ENCODE measurements around the gene EEF2.

The EEF2 gene

DNA sequence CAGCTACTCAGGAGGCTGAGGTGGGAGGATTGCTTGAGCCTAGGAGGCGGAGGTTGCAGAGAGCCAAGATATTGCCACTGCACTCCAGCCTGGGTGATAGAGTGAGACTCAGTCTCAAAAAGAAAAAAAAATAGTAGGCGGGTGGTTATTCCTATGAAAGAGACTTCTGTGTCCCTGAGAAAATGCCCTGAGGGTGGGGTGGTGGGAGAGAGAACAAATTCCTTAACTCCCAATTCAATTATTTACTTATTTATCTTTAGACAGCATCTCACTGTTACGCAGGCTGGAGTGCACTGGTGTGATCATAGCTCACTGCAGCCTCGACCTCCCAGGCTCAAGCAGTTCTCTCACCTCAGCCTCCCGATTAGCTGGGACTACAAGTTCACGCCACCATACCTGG is 10.3 kb upstream of the EEF2 start:
- Histone ChIP-seq H3K4me1 (peaks cover 5 to 12% (median 9%) of the 10 kb centered on the region in 10 experiments; a peak in 17 of 20 replicates), H3K4me3 (no peak overlapping the region), H4K20me1 (no peaks in the 10 kb centered on the region), H3K36me3 (no peaks in the 10 kb centered on the region), H3K27me3 (no peaks in the 10 kb centered on the region), H3K9ac (no peak overlapping the region), H3K4me2 (no peak overlapping the region), H3K27ac (no peak overlapping the region), H3K9me3 (replicated peaks in 1 of 11) (no peaks in the 10 kb centered on the region)
- TF ChIP-seq Cebpa-rat (IDR thresholded peaks at IDR 0.05) = no peak

DNA sequence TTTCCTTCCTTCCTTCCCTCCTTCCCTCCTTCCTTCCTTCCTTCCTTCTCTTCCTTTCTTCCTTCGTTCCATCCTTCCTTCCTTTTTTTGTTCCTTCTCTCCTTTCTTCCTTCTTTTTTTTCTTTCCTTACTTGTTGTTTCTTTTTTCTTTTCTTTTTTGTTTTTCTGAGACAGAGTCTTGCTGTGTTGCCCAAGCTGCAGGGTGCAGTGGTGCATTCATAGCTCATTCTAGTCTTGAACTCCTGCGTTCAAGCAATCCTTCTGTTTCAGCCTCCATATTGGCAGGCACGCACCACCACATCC is 5.5 kb upstream of the EEF2 start:
- no peak overlapping the region for H3K4me3 ChIP-seq
- peak overlapping the region in 2 of 11 experiments; percentile 6 to 73; a peak in 2 of 22 replicates for H3K4me2 ChIP-seq
- no peaks in the 10 kb centered on the region for H3K9me3 ChIP-seq (replicated peaks in 1 of 11)
- H3K9ac ChIP-seq = no peak overlapping the region
- no peaks in the 10 kb centered on the region for H4K20me1 ChIP-seq
- no peaks in the 10 kb centered on the region for H3K27me3 ChIP-seq
- peak overlapping the region in 9 of 11 experiments; percentile 31 to 73 (median 62); a peak in 13 of 22 replicates for H3K27ac ChIP-seq
- no peaks in the 10 kb centered on the region for H3K36me3 ChIP-seq
- TF ChIP-seq Cebpa-rat (IDR thresholded peaks at IDR 0.05) = no peak
- peaks cover 15 to 35% (median 26%) of the 10 kb centered on the region in 10 experiments for H3K4me1 ChIP-seq

DNA sequence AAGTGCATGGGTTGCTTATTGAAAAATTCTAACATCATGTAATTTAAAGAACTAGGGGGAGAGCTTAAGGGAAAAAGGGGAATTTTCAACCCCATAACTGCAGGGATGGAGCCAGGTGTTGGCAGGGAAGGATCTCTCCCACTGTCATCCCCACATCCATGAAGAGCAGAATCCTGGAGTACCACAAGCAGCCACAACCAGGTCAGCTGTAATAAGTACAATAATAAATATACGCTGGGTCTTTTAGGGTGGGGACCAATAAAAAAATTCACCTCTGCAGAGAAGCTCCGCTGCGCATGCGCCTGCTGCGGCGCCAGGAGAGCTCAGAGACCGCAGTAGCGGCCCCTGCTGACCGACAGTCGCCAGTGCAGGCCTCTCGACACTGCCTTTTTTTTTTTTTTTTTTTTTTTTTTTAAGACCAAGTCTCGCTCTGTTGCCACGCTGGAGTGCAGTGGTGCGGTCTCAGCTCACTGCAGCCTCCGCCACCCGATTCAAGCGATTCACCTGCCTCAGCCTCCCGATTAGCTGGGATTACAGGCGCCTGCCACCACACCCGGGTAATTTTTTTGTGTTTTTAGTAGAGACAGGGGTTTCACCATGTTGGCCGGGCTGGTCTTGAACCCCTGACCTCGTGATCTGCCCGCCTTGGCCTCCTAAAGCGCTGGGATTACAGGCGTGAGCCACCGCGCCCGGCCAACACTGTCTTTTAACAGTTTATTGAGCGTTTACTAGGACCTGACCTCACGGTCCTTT is 2.5 kb upstream of the EEF2 start:
- Histone ChIP-seq H3K27me3 (no peaks in the 10 kb centered on the region), H3K4me3 (peak overlapping the region; percentile 24 to 100 (median 98); a peak in 18 of 20 replicates), H3K4me2 (peak overlapping the region; percentile 84 to 100 (median 97)), H3K9me3 (replicated peaks in 1 of 11) (no peaks in the 10 kb centered on the region; a peak in 1 of 22 replicates), H3K4me1 (peaks cover 27 to 51% (median 41%) of the 10 kb centered on the region in 10 experiments), H4K20me1 (peaks cover 23 to 24% (median 24%) of the 10 kb centered on the region in 11 experiments), H3K27ac (peak overlapping the region in 8 of 11 experiments; percentile 19 to 98 (median 77); a peak in 13 of 22 replicates), H3K9ac (peak overlapping the region in 10 of 11 experiments; percentile 7 to 100 (median 97); a peak in 16 of 22 replicates), H3K36me3 (peaks cover 19 to 21% (median 20%) of the 10 kb centered on the region in 11 experiments)
- TF ChIP-seq Cebpa-rat (IDR thresholded peaks at IDR 0.05) = no peak

DNA sequence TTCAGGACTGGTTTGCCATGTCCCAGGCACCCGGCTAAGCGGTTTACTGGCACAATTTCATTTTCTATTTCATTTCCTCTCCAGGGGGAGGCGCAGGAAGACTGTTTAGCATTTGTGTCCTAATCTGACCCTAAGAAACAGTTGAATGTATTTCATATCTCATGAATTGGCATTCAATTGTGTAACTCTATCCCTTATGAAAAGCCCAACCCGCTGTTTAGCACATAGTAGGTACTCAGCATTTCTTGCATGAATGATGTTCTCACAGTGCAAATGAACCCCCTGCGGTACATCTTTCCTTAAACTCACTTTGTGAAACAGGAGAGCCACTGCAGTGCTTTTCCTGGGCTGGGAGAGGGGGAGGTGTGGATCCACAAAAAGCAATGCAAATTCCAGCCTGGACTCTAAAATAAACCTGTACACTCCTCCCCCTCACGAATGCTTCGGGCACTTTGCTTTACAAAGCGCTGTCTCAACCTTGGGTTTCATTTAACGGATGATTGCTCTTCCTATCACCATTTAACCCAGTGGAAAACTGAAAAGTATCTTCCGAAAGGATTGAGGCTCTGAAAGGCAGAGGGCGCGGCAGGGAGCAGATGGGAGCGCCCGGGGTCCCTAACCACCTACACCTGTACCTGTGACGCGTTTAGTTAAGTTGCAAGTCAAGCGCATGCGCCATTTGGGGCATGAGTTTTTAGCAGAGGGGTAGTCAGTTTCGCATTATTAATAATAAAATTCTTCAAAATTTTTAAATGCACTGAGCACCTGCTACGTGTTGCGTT is 1.2 kb upstream of the EEF2 start:
- Histone ChIP-seq H3K4me3 (peak overlapping the region; percentile 88 to 100 (median 100)), H3K9ac (peak overlapping the region; percentile 97 to 100 (median 98)), H4K20me1 (peaks cover 36 to 38% (median 37%) of the 10 kb centered on the region in 11 experiments), H3K9me3 (replicated peaks in 1 of 11) (no peaks in the 10 kb centered on the region; a peak in 1 of 22 replicates), H3K4me1 (peaks cover 41 to 64% (median 54%) of the 10 kb centered on the region in 10 experiments), H3K36me3 (peaks cover 32 to 34% (median 33%) of the 10 kb centered on the region in 11 experiments), H3K4me2 (peak overlapping the region; percentile 84 to 100 (median 97)), H3K27ac (peak overlapping the region; percentile 11 to 99 (median 98); a peak in 21 of 22 replicates), H3K27me3 (no peaks in the 10 kb centered on the region)
- TF ChIP-seq Cebpa-rat (IDR thresholded peaks at IDR 0.05) = peak in 4 of 11 experiments; percentile 11 to 86 (median 32); a peak in 6 of 22 replicates

DNA sequence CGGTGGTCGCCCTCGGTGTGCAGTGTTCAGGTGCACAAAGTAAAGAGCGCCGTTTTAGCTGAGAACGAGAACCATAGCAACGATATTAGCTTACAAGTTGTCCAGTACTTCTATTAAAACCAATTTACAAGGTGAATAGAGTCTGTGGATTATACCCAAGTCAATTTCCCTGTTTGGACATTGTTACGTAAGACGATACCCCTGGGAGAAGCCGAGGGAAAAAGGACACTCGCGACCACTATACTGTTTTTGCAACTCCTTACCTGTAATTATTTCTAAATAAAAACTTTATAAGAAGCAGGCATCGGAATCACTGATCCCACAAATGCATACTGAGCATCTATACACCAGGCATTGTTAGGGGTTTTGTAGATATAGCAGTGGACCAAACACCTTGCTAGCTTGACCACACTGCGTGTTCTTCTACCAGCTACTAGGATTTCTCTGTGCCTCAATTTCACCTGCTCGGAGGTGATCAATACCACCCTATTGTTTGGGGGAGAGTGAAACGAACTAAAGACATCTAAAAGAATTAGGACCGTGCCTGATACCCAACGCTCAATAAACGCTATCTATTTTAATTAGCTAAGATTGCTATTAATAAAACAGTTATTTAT is 488 bp upstream of the EEF2 start:
- peak overlapping the region; percentile 88 to 100 (median 100) for H3K4me3 ChIP-seq
- peak overlapping the region; percentile 84 to 100 (median 97) for H3K4me2 ChIP-seq
- peaks cover 48 to 70% (median 61%) of the 10 kb centered on the region in 10 experiments for H3K4me1 ChIP-seq
- no peaks in the 10 kb centered on the region for H3K27me3 ChIP-seq
- TF ChIP-seq Cebpa-rat (IDR thresholded peaks at IDR 0.05) = no peak
- H4K20me1 ChIP-seq = peaks cover 43 to 45% (median 44%) of the 10 kb centered on the region in 11 experiments
- H3K9ac ChIP-seq = peak overlapping the region; percentile 97 to 100 (median 98); a peak in 21 of 22 replicates
- peaks cover 39 to 41% (median 40%) of the 10 kb centered on the region in 11 experiments for H3K36me3 ChIP-seq
- H3K27ac ChIP-seq = peak overlapping the region in 10 of 11 experiments; percentile 95 to 99 (median 98); a peak in 21 of 22 replicates
- H3K9me3 ChIP-seq (replicated peaks in 1 of 11) = no peaks in the 10 kb centered on the region; a peak in 1 of 22 replicates

DNA sequence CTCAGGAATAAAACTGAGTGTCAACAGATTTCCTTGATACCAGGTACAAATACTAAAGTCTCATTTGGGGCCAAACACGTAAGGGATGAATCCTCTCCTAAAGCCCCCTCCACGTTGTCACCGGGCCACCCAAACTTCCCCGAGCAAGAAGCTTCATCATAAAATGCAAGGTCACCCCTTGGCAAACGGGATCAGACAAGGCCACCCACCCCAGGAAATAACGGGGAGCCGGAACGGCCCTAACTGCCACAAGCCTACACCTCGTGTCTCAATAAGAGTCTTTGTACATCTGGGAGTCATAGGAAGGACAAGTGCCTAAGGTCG is 717 bp downstream of the EEF2 start:
- no peak for TF ChIP-seq Cebpa-rat (IDR thresholded peaks at IDR 0.05)
- H3K9me3 ChIP-seq (replicated peaks in 1 of 11) = no peaks in the 10 kb centered on the region; a peak in 1 of 22 replicates

DNA sequence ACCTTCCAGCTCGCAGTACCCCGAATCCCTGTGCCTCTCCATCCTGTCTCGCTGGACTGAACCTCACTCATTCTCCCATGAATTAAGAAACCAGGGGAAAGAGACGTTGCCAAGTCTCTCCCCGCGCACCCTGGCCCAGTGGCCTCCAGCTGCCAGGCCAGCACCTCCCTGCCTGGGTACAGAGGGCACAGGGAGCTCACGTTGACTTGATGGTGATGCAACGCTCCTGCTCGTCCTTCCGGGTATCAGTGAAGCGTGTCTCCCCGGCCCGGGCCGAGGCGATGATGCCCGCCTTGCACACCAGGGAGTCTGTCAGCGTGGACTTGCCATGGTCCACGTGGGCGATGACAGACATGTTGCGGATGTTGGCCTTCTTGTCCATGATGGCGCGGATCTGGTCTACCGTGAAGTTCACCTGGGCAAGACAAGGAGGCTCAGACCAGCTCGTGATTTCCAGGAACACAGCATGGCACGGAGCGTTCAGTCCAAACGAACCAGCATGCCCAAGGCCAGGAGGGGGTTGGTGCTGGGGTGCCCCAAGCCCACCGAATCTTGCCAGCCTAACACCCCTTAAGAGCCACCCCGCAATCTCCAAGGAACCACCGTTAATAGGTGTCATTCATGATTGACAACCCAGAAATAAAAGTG is 1.2 kb downstream of the EEF2 start:
- Histone ChIP-seq H3K36me3 (peaks cover 56 to 58% (median 57%) of the 10 kb centered on the region in 11 experiments), H3K27ac (peak overlapping the region; percentile 91 to 99 (median 98)), H3K9me3 (replicated peaks in 1 of 11) (no peaks in the 10 kb centered on the region; a peak in 1 of 22 replicates), H3K27me3 (no peaks in the 10 kb centered on the region), H3K4me2 (peak overlapping the region; percentile 92 to 100 (median 99)), H3K4me3 (peak overlapping the region; percentile 88 to 100 (median 100)), H4K20me1 (peaks cover 60 to 62% (median 61%) of the 10 kb centered on the region in 11 experiments), H3K4me1 (peaks cover 65 to 77% (median 73%) of the 10 kb centered on the region in 10 experiments), H3K9ac (peak overlapping the region; percentile 97 to 100 (median 98))
- peak in 7 of 11 experiments; percentile 62 to 87 (median 77); a peak in 11 of 22 replicates for TF ChIP-seq Cebpa-rat (IDR thresholded peaks at IDR 0.05)

More for the DNA sequence above, 717 bp downstream of the EEF2 start:
- peaks cover 60 to 75% (median 70%) of the 10 kb centered on the region in 10 experiments for H3K4me1 ChIP-seq
- H3K4me2 ChIP-seq = peak overlapping the region; percentile 92 to 100 (median 99)
- no peaks in the 10 kb centered on the region for H3K27me3 ChIP-seq
- H3K27ac ChIP-seq = peak overlapping the region; percentile 91 to 99 (median 98)
- H3K9ac ChIP-seq = peak overlapping the region; percentile 97 to 100 (median 98)
- H3K4me3 ChIP-seq = peak overlapping the region; percentile 88 to 100 (median 100)
- H3K36me3 ChIP-seq = peaks cover 51 to 53% (median 52%) of the 10 kb centered on the region in 11 experiments
- H4K20me1 ChIP-seq = peaks cover 55 to 57% (median 56%) of the 10 kb centered on the region in 11 experiments

DNA sequence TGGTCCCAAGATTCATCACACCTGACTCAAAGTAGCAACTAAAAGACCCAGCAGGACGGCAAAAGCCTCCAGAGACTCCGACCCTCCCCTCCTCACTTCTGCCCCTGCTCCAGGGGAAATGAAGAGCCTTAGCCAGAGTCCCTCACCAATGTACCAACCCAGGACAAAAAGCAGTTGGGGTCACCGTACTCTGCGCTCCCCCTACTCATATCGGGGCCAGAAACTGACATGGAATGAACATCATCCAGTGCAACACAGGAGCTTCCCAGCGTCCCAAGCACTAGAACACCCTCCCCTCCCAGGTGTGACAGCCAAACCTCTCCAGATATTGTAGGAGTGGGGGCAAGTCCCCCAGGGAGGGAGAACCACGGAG is 1.7 kb downstream of the EEF2 start:
- Histone ChIP-seq H3K36me3 (peaks cover 61 to 64% (median 63%) of the 10 kb centered on the region in 11 experiments), H3K9ac (peak overlapping the region; percentile 97 to 100 (median 98)), H3K27ac (peak overlapping the region in 10 of 11 experiments; percentile 95 to 99 (median 98); a peak in 21 of 22 replicates)

More for the DNA sequence above, 1.7 kb downstream of the EEF2 start:
- Histone ChIP-seq H3K4me1 (peaks cover 68 to 82% (median 78%) of the 10 kb centered on the region in 10 experiments), H3K27me3 (no peaks in the 10 kb centered on the region), H3K4me3 (peak overlapping the region; percentile 88 to 100 (median 100)), H3K4me2 (peak overlapping the region; percentile 92 to 100 (median 99)), H4K20me1 (peaks cover 65 to 67% (median 67%) of the 10 kb centered on the region in 11 experiments), H3K9me3 (replicated peaks in 1 of 11) (no peaks in the 10 kb centered on the region; a peak in 1 of 22 replicates)
- no peak for TF ChIP-seq Cebpa-rat (IDR thresholded peaks at IDR 0.05)

All from BLaER1 treated with 17β-estradiol and CSF1 and Interleukin-3, amounts not matched to agents 10 nM and 100 nM (cell line).